SU-DHL-6 (cell line): ENCODE measurements around the gene CADPS.

Experiments
- H2AFZ ChIP-seq: fragments of 200-600 bp; sonication (generic); 2 replicates; pipeline ENCODE4 v1.6.1; 2014; ENCODE audit warnings: low read depth, mild to moderate bottlenecking, moderate library complexity, mixed read lengths, antibody characterized with exemption, low read length; ENCODE audit not compliant: severe bottlenecking
- H3F3A ChIP-seq: fragments of 200-600 bp; shearing (Covaris generic); 2 replicates; pipeline ENCODE4 v1.6.0; 2016; ENCODE audit warnings: antibody characterized with exemption, mild to moderate bottlenecking; ENCODE audit not compliant: insufficient read depth
- H3K27ac ChIP-seq: fragments of 200-600 bp; sonication (generic); 2 replicates; pipeline ENCODE4 v1.5.1; 2016; ENCODE audit warnings: low read depth, mild to moderate bottlenecking, low read length, moderate library complexity, mixed read lengths
- H3K27me3 ChIP-seq: fragments of 200-600 bp; sonication (generic), shearing (Covaris generic); 2 replicates; pipeline ENCODE4 v1.6.0; 2014; ENCODE audit warnings: mild to moderate bottlenecking, low read length
- H3K36me3 ChIP-seq: fragments of 200-600 bp; sonication (generic); 2 replicates; pipeline ENCODE4 v1.6.1; 2014; ENCODE audit warnings: mild to moderate bottlenecking, low read length, mixed read lengths
- H3K4me2 ChIP-seq: fragments of 300-600, 200-600 bp; shearing (Covaris generic), sonication (generic); 2 replicates; pipeline ENCODE4 v1.6.0; 2014; ENCODE audit warnings: low read length, low read depth, mild to moderate bottlenecking; ENCODE audit not compliant: poor library complexity, severe bottlenecking
- H3K4me3 ChIP-seq: fragments of 200-600 bp; sonication (generic); 2 replicates; pipeline ENCODE4 v1.5.1; 2014; ENCODE audit warnings: antibody characterized with exemption, low read length, mild to moderate bottlenecking, mixed read lengths; ENCODE audit not compliant: insufficient read depth, poor library complexity, severe bottlenecking
- H3K79me2 ChIP-seq: fragments of 200-600 bp; sonication (generic); 2 replicates; pipeline ENCODE4 v1.6.1; 2014; ENCODE audit warnings: mild to moderate bottlenecking, low read length, moderate library complexity; ENCODE audit not compliant: insufficient read depth
- H3K9ac ChIP-seq: fragments of 200-600 bp; sonication (generic); 2 replicates; pipeline ENCODE4 v1.7.0; 2014; ENCODE audit warnings: mild to moderate bottlenecking, low read length
- H3K9me2 ChIP-seq: fragments of 200-600 bp; sonication (generic); replicated peaks from 2 replicates; pipeline ENCODE4 v1.6.1; 2014; ENCODE audit warnings: low read length; ENCODE audit not compliant: insufficient read depth
- H3K9me3 ChIP-seq: fragments of 200-600 bp; sonication (generic); 2 replicates; pipeline ENCODE4 v1.6.1; 2014; ENCODE audit warnings: low read length, mixed read lengths; ENCODE audit not compliant: insufficient read depth
- H4K20me1 ChIP-seq: fragments of 200-600 bp; sonication (generic); 2 replicates; pipeline ENCODE4 v1.6.1; 2014; ENCODE audit warnings: low read depth, mild to moderate bottlenecking, antibody characterized with exemption, low read length, moderate library complexity, mixed read lengths
- CTCF ChIP-seq: fragments of 200-600 bp; sonication (generic); IDR thresholded peaks from one replicate; pipeline ENCODE4 v1.5.1; 2017; ENCODE audit warnings: antibody characterized with exemption, mild to moderate bottlenecking, low read length, moderate library complexity; ENCODE audit not compliant: insufficient read depth, poor library complexity, severe bottlenecking
- EZH2phosphoT487 ChIP-seq: fragments of 200-600 bp; sonication (generic), shearing (Covaris generic); conservative IDR thresholded peaks from 2 replicates; pipeline ENCODE4 v1.6.1; 2018; ENCODE audit warnings: mild to moderate bottlenecking, antibody characterized with exemption, low read length, moderate library complexity, mixed read lengths

Gene CADPS

GRCh38 chr3:62496503-62496902 lies 378.7 kb downstream of the CADPS start:
- Histone ChIP-seq H2AFZ (no peak overlapping the region), H3K4me2 (no peak overlapping the region), H3K27me3 (no peaks in the 10 kb centered on the region), H3K4me3 (no peak overlapping the region), H3F3A (no peaks in the 10 kb centered on the region), H3K9me2 (no peaks in the 10 kb centered on the region), H4K20me1 (no peaks in the 10 kb centered on the region), H3K9me3 (no peaks in the 10 kb centered on the region), H3K9ac (no peak overlapping the region), H3K36me3 (no peaks in the 10 kb centered on the region), H3K27ac (no peak overlapping the region), H3K79me2 (no peaks in the 10 kb centered on the region)
- TF ChIP-seq EZH2phosphoT487 (no peak), CTCF (no peak)

- TF ChIP-seq EZH2phosphoT487 (no peak), CTCF (peak; percentile 45)
- no peaks in the 10 kb centered on the region for H3K9me3 ChIP-seq
- no peaks in the 10 kb centered on the region for H3K36me3 ChIP-seq
- no peaks in the 10 kb centered on the region for H4K20me1 ChIP-seq
- no peaks in the 10 kb centered on the region for H3F3A ChIP-seq
- no peak overlapping the region for H3K9ac ChIP-seq
- no peak overlapping the region for H3K4me2 ChIP-seq
- H3K27ac ChIP-seq = no peak overlapping the region
- no peak overlapping the region for H3K4me3 ChIP-seq
- H3K9me2 ChIP-seq = no peaks in the 10 kb centered on the region
- H3K27me3 ChIP-seq = no peaks in the 10 kb centered on the region
- H2AFZ ChIP-seq = no peak overlapping the region
- no peaks in the 10 kb centered on the region for H3K79me2 ChIP-seq
Measured at GRCh38 chr3:62493109-62493801, 382.0 kb downstream of the CADPS start.

GRCh38 chr3:62482961-62483360 lies 392.3 kb downstream of the CADPS start:
- H3K9ac ChIP-seq = no peak overlapping the region
- TF ChIP-seq EZH2phosphoT487 = no peak
- TF ChIP-seq CTCF = no peak
- no peaks in the 10 kb centered on the region for H3K27me3 ChIP-seq
- H3F3A ChIP-seq = no peaks in the 10 kb centered on the region
- no peaks in the 10 kb centered on the region for H3K9me3 ChIP-seq
- no peak overlapping the region for H2AFZ ChIP-seq
- H3K4me2 ChIP-seq = no peak overlapping the region
- no peaks in the 10 kb centered on the region for H4K20me1 ChIP-seq
- no peaks in the 10 kb centered on the region for H3K9me2 ChIP-seq
- no peaks in the 10 kb centered on the region for H3K79me2 ChIP-seq
- H3K36me3 ChIP-seq = no peaks in the 10 kb centered on the region
- no peak overlapping the region for H3K4me3 ChIP-seq
- no peak overlapping the region for H3K27ac ChIP-seq
